ENCODE data around the gene PVALB. TPM values are rescaled to one million over a fixed set of nuclear protein-coding genes. Genes with fewer than 3 reads are reported as not detected.

PVALB gene
- total and polyA plus RNA-seq, 2 donors (not counting 3 experiments of a cell fraction or from before 2014, with no cell fraction given): not detected

DNA sequence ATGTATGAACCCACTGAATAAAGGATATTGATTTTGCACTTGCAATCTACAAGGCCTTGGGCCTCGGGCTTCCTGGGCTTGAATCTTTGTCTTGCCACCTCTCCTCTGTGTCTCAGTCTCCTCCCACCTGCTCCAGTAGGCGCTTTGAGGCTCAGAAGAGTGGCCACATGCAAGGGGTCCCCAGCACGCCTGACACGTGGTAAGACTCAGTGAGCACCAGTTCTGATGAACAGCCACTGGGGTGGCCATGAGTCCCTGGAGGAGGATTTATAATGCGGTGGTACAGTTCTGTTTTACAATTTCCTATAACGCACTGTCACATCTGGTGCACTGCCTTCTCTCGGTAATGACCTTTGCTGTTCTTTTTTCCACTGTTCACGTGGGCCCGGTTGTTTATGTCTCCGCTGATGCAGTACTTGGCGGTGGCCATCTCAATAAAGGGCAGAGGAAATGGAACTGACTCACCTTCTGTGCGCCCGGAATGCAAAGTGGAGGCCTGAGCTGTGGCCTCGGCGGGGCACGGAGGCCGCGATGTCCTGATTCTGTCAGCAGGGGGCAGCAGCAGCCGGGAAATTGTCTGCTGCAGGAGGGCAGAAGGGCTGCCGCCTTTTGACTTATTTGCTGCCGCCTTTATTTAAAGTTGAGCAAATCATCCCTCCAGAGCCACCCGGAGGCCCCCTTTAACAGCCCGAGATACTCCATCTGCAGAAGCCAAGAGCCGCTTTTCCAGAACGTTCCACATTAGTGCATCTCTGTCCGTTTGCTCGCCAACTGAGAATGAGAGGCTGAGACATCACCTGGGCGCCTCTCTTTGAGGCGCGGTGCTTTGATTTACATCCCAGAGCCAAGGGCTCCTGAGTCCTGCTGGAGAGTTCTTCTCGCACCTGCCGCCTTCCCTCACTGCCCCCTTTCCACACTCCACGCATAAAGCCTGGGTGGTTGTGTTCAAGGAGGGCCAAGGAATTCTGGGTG, 34.9 kb downstream of the PVALB start:
- H3K4me3 ChIP-seq (replicated peaks in 1 of 3; ENCODE audit: insufficient read depth in 1 of 3, low read depth in 1 of 3, low read length in 3 of 3): no peak overlapping the region
- BruUV-seq (replicated peaks): no TSS peak
- peaks cover 3 to 8% of the 10 kb centered on the region in 2 experiments for H3K27me3 ChIP-seq (ENCODE audit: control insufficient read depth in 2 of 2, insufficient read depth in 2 of 2, low read length in 2 of 2)
- H4K20me1 ChIP-seq (replicated peaks; ENCODE audit: control insufficient read depth, extremely low read depth, insufficient read depth, low read length): no peaks in the 10 kb centered on the region
- H3K36me3 ChIP-seq (ENCODE audit: control insufficient read depth in 2 of 2, extremely low read depth in 1 of 2, insufficient read depth in 2 of 2, low read length in 2 of 2): no peaks in the 10 kb centered on the region
- peak overlapping the region; percentile 62 for H3K27ac ChIP-seq (ENCODE audit: insufficient read depth, low read depth, low read length)
- peak overlapping the region; percentile 45 for H2AFZ ChIP-seq (ENCODE audit: low read depth, low read length)
- peak; percentile 89 for TF ChIP-seq FOS (IDR thresholded peaks at IDR 0.05; ENCODE audit: borderline replicate concordance, insufficient read depth, low read length)
- peak; percentile 45 for TF ChIP-seq MYC (IDR thresholded peaks at IDR 0.05; ENCODE audit: low read depth, low read length)
- no peak for TF ChIP-seq GATA2 (IDR thresholded peaks at IDR 0.05; ENCODE audit: insufficient read depth, insufficient read length, low read depth, low read length)
- no peak for TF ChIP-seq EZH2 (IDR thresholded peaks at IDR 0.05; ENCODE audit: borderline replicate concordance, low read depth, low read length, severe bottlenecking)
- no peak for TF ChIP-seq POLR2A (IDR thresholded peaks at IDR 0.05; ENCODE audit: low read depth, low read length)
- peak; percentile 70 for TF ChIP-seq MAX (IDR thresholded peaks at IDR 0.05; ENCODE audit: insufficient read depth, insufficient read length)
- peak; percentile 93 to 98 for TF ChIP-seq CTCF (IDR thresholded peaks at IDR 0.05; ENCODE audit: extremely low read depth in 1 of 2, insufficient read depth in 1 of 2, low read depth in 1 of 2, low read length in 2 of 2)
- peak; percentile 72 for TF ChIP-seq JUN (IDR thresholded peaks at IDR 0.05; ENCODE audit: borderline replicate concordance, insufficient read depth, insufficient read length, low read depth)
- peak; percentile 75 for TF ChIP-seq POLR2AphosphoS5 (IDR thresholded peaks at IDR 0.05; ENCODE audit: insufficient read depth, low read depth, low read length)
- FAIRE-seq (peak; percentile 99), DNase-seq (ENCODE audit: low read depth, low spot score) (peak; percentile 95)
- peaks cover 4% of the 10 kb centered on the region for H3K4me1 ChIP-seq (ENCODE audit: control insufficient read depth, extremely low read depth, insufficient read depth, low read length)
- ChIA-PET POLR2A (no interaction called here), CTCF (interaction anchor here (0.6 to 10.8 kb wide), 32 partner anchors 8 to 385 kb away, joined by 3 to 149 read pairs (median 4); partner anchors contain the start of genes KCTD17 and TST)
- dilution Hi-C loops (cut with MboI; ENCODE audit: extremely low pct_ligation_motif_present, low sequenced_read_pairs): no loop called here
- peak overlapping the region; percentile 18 for H3K9ac ChIP-seq (replicated peaks; ENCODE audit: extremely low read depth, insufficient read depth, low read length)
- H3K9me3 ChIP-seq (replicated peaks; ENCODE audit: control insufficient read depth, insufficient read depth, low read length): no peaks in the 10 kb centered on the region
- H3K4me2 ChIP-seq (ENCODE audit: insufficient read depth, low read length): peak overlapping the region; percentile 18
- no peaks in the 10 kb centered on the region for H3K79me2 ChIP-seq (ENCODE audit: control insufficient read depth, insufficient read depth, low read length)
- intact Hi-C loops (cut with micrococcal nuclease): loop anchor here (1.0 to 2.0 kb wide), 6 partner anchors 41 to 416 kb away; no protein-coding TSS in a partner anchor
- no peaks in the 10 kb centered on the region for H3K9me1 ChIP-seq (replicated peaks; ENCODE audit: control insufficient read depth, extremely low read depth, insufficient read depth, low read length)
